ENCODE measurements around the gene GLTP. TPM values are rescaled to one million over a fixed set of nuclear protein-coding genes. Genes with fewer than 3 reads are reported as not detected.

GLTP gene
- total RNA-seq, 1 experiment from 2014 or later: 27.7 TPM

DNA sequence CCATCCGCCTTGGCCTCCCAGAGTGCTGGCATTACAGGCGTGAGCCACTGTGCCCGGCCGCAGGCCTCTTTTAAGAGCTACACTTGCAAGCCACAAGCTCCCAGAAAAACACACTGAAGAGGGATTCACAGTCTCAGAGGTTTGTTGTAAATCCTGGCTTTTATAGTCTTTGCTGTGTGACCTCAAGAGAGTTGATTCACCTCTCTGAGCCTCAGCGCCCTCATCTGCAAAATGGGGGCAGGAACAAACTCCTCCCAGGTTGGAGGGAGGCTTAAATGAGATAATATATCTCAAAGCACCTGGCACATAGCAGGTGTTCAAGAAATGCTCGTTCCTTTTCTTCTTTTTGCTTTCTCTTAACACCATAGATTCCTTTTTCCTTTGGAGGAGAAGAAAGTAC, 15.8 kb upstream of the GLTP start:
- Mint-ChIP-seq H3K36me3 (ENCODE audit: insufficient read depth, unreplicated experiment) (peaks cover 20% of the 10 kb centered on the region), H3K27ac (ENCODE audit: unreplicated experiment) (no peak overlapping the region), H3K27me3 (ENCODE audit: unreplicated experiment) (peaks cover 15% of the 10 kb centered on the region), H3K4me1 (ENCODE audit: low read depth, unreplicated experiment) (peaks cover 13% of the 10 kb centered on the region), H3K9me3 (ENCODE audit: low read depth, unreplicated experiment) (no peaks in the 10 kb centered on the region), H3K4me3 (ENCODE audit: low read depth, unreplicated experiment) (no peak overlapping the region)
- DNase-seq: no peak
- intact Hi-C loops (cut with micrococcal nuclease; ENCODE audit: unreplicated experiment): no loop called here
- TF ChIP-seq, protein P1, sequence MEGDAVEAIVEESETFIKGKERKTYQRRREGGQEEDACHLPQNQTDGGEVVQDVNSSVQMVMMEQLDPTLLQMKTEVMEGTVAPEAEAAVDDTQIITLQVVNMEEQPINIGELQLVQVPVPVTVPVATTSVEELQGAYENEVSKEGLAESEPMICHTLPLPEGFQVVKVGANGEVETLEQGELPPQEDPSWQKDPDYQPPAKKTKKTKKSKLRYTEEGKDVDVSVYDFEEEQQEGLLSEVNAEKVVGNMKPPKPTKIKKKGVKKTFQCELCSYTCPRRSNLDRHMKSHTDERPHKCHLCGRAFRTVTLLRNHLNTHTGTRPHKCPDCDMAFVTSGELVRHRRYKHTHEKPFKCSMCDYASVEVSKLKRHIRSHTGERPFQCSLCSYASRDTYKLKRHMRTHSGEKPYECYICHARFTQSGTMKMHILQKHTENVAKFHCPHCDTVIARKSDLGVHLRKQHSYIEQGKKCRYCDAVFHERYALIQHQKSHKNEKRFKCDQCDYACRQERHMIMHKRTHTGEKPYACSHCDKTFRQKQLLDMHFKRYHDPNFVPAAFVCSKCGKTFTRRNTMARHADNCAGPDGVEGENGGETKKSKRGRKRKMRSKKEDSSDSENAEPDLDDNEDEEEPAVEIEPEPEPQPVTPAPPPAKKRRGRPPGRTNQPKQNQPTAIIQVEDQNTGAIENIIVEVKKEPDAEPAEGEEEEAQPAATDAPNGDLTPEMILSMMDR (IDR thresholded peaks at IDR 0.05; ENCODE audit: unreplicated experiment): no peak
- no TSS peak for BruUV-seq (replicated peaks)
- CTCF ChIA-PET: no interaction called here

DNA sequence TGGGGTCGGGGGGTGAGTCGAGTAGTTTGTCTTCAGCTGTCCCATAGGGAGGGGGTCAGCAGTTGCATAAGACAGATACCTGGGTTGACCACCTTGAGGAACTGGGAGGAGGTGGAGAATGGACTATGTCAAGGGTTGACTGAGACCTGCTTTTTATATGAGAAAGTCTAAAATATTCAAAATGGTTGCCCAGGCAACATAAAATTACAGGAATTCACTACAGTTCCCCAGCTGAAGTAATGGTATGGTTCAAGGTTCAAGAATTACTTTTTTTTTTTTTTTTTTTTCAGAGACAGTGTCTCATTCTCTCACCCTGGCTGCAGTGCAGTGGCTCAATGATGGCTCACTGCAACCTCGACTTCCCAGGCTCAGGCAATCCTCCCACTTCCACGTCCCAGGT, 14.6 kb upstream of the GLTP start:
- intact Hi-C loops (cut with micrococcal nuclease; ENCODE audit: unreplicated experiment): no loop called here

DNA sequence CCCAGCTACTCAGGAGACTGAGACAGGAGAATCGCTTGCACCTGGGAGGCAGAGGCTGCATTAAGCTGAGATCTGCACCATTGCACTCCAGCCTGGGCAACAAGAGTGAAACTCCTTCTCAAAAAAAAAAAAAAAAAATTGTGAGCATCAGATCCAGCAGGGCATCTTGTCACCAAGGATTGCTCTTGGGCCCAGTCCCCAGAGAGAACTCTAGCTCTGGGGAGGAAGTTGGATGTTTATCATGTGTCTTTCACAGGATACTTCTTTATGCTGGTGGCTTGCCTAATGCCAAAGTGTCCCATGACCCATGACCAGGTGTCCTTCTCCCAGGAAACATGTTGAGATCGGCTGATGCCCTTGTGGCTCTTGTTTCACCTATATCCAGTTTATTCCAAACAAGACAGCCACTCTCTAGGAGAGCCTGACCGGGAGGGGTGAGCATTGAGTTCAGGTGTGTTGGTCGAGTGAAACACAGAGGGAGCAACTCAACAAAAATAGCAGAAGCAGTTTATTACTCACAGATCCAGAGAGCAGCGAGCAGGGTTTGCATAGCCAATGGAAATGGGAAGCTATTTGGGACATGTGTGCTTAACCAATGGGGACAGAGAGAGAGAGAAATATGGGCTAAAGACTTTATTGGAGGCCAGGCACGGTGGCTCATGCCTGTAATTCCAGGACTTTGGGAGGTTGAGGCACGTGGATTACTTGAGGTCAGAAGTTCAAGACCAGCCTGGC, 13.1 kb upstream of the GLTP start:
- peaks cover 15% of the 10 kb centered on the region for H3K27me3 Mint-ChIP-seq (ENCODE audit: unreplicated experiment)
- no peaks in the 10 kb centered on the region for H3K9me3 Mint-ChIP-seq (ENCODE audit: low read depth, unreplicated experiment)
- H3K27ac Mint-ChIP-seq (ENCODE audit: unreplicated experiment): no peak overlapping the region
- CTCF ChIA-PET: interaction anchor here (0.7 kb wide), 1 partner anchor 474 kb away, joined by 4 read pairs; no protein-coding TSS in a partner anchor
- TF ChIP-seq, protein P1 (IDR thresholded peaks at IDR 0.05; ENCODE audit: unreplicated experiment): no peak
- no peak overlapping the region for H3K4me3 Mint-ChIP-seq (ENCODE audit: low read depth, unreplicated experiment)
- no TSS peak for BruUV-seq (replicated peaks)
- DNase-seq: no peak
- intact Hi-C loops (cut with micrococcal nuclease; ENCODE audit: unreplicated experiment): no loop called here
- H3K36me3 Mint-ChIP-seq (ENCODE audit: insufficient read depth, unreplicated experiment): no peaks in the 10 kb centered on the region
- H3K4me1 Mint-ChIP-seq (ENCODE audit: low read depth, unreplicated experiment): no peaks in the 10 kb centered on the region

More for the DNA sequence above, 14.6 kb upstream of the GLTP start:
- Mint-ChIP-seq H3K4me3 (ENCODE audit: low read depth, unreplicated experiment) (no peak overlapping the region), H3K9me3 (ENCODE audit: low read depth, unreplicated experiment) (no peaks in the 10 kb centered on the region), H3K27ac (ENCODE audit: unreplicated experiment) (no peak overlapping the region), H3K36me3 (ENCODE audit: insufficient read depth, unreplicated experiment) (peaks cover 8% of the 10 kb centered on the region), H3K4me1 (ENCODE audit: low read depth, unreplicated experiment) (peaks cover 4% of the 10 kb centered on the region), H3K27me3 (ENCODE audit: unreplicated experiment) (peaks cover 15% of the 10 kb centered on the region)
- no peak for DNase-seq
- TF ChIP-seq, protein P1 (IDR thresholded peaks at IDR 0.05; ENCODE audit: unreplicated experiment): no peak
- no TSS peak for BruUV-seq (replicated peaks)
- CTCF ChIA-PET: interaction anchor here (0.7 kb wide), 1 partner anchor 18 kb away, joined by 6 read pairs; no protein-coding TSS in a partner anchor

DNA sequence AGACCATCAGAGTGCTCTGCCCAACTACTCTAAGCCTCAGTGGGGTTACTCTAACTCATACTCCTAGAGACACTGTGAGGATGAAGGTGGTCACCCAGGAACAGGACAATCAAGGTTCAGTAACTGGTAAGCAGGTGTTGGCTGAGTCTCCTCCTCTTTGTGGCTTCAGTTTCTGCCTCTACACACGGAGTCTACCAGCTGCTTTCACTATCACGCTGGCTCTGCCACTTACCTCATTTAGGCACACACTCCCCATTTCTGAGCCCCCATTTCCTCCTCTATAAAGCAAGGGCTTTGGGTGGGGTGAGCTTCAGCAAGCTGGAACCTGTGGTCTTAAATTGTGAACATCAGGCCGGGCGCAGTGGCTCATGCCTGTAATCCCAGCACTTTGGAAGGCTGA, 12.4 kb upstream of the GLTP start:
- TF ChIP-seq, protein P1 (IDR thresholded peaks at IDR 0.05; ENCODE audit: unreplicated experiment): no peak
- CTCF ChIA-PET: no interaction called here
- Mint-ChIP-seq H3K27me3 (ENCODE audit: unreplicated experiment) (peaks cover 15% of the 10 kb centered on the region), H3K36me3 (ENCODE audit: insufficient read depth, unreplicated experiment) (no peaks in the 10 kb centered on the region), H3K4me1 (ENCODE audit: low read depth, unreplicated experiment) (no peaks in the 10 kb centered on the region), H3K9me3 (ENCODE audit: low read depth, unreplicated experiment) (no peaks in the 10 kb centered on the region), H3K27ac (ENCODE audit: unreplicated experiment) (no peak overlapping the region), H3K4me3 (ENCODE audit: low read depth, unreplicated experiment) (no peak overlapping the region)
- DNase-seq: no peak
- BruUV-seq (replicated peaks): no TSS peak
- intact Hi-C loops (cut with micrococcal nuclease; ENCODE audit: unreplicated experiment): no loop called here

All from Calu3 (cell line).